GM12801 (cell line): ENCODE measurements around the gene KBTBD4.

Experiments used
- TF ChIP-seq, protein P1 (sequence below): IDR thresholded peaks from one replicate; pipeline ENCODE4 v1.5.1; 2011; ENCODE audit warnings: control low read depth; ENCODE audit not compliant: insufficient read length; ENCODE audit errors: extremely low read depth

KBTBD4 gene

DNA sequence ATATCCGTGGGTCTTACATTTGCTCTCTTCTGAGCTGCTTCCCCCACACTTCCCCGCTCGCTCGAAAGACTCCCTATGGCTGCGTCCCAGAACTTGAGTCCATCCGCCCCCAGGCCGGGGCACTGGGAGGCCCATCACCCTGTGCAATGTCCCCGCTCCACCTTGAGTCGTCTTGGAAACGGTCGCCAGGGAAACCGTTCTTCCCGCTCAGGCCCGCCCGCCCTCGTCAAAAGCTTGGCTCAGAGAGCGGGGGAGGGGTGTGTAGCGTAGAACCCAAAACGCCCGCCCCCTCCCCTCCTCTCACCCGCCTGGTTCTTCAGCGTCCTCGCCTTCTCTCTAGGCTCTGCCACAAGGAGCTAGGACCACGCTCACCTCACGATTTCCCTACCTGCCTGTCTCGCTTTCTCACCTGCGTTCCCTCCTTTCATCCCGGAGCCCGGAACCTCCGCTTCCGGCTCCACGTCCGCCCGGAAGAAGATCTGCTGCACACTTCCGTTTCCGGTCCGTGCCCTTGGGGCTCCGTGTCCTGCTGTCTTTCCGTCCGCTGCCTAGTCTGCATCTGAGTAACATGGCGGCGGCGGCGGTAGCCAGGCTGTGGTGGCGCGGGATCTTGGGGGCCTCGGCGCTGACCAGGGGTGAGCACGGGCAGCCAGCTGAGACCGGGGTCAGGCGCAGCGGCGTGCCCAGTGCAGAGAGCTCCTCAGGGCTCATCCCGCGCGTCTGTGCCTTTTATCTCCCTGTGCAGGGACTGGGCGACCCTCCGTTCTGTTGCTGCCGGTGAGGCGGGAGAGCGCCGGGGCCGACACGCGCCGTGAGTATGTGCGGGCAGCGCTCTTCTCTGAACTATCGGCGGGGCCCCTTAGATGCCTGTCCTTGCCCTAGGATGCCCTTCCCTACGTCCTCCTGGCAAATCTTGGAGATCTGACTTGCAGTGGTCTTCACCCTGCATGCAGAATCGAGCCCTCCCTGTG, at the start of gene KBTBD4, which contains the start of gene NDUFS3:
KBTBD4 (minus strand) TSS at position 447 of the 971 bp plus-strand sequence; CDS start at position 428, 19 bp downstream.
NDUFS3 (plus strand) TSS at position 551 of the 971 bp plus-strand sequence; CDS start at position 569, 18 bp downstream.
- TF ChIP-seq, protein P1, sequence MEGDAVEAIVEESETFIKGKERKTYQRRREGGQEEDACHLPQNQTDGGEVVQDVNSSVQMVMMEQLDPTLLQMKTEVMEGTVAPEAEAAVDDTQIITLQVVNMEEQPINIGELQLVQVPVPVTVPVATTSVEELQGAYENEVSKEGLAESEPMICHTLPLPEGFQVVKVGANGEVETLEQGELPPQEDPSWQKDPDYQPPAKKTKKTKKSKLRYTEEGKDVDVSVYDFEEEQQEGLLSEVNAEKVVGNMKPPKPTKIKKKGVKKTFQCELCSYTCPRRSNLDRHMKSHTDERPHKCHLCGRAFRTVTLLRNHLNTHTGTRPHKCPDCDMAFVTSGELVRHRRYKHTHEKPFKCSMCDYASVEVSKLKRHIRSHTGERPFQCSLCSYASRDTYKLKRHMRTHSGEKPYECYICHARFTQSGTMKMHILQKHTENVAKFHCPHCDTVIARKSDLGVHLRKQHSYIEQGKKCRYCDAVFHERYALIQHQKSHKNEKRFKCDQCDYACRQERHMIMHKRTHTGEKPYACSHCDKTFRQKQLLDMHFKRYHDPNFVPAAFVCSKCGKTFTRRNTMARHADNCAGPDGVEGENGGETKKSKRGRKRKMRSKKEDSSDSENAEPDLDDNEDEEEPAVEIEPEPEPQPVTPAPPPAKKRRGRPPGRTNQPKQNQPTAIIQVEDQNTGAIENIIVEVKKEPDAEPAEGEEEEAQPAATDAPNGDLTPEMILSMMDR = no peak

DNA sequence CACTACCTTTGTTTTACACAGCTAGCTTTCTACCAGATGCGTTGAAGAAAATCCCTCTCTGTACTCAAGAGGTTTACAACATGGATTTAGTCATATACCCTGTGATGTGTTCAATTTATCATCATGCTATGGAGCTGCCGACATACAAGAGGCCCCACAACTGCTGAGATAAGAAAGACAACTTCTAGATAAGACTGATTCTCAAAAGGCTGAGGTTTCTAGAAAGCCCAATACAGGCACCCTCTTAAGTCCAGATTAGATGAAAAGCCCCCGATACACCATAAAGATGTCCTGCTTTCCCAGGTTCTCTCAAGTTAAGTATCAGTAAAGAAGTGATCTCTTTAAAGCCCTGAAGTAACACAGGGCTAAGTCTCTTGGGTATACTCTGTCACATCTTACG, 49.3 kb upstream of the KBTBD4 start:
- TF ChIP-seq, protein P1 = no peak

GRCh38 chr11:47626234-47626633, 47.5 kb upstream of the KBTBD4 start:
- TF ChIP-seq, protein P1 = no peak

DNA sequence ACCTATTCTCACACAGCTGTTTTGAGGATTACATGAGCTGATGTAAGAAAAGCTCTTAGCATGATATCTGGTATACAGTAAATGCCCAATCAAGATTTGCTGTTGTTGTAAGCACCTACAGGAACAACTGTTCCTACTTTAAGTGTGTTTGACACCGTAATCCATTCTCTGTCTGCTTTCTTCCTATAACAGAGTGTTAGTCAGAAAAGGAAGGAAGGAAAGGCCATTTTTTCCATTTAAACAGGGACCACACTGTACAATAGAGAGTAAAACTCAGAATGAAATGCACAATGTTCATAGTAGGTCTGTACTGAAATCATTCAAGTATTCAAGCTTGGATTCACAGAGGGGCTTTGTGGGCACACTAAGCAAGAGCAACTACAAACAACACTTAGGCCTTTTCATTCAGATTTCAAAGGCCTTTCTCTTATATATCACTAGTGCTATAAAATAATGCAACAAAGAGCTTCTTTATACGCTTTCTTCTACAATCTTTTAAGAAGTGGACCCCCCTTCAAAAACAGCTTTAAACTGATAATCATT, 42.1 kb upstream of the KBTBD4 start:
- TF ChIP-seq, protein P1 = no peak

GRCh38 chr11:47617417-47617809, 38.6 kb upstream of the KBTBD4 start:
- TF ChIP-seq, protein P1 = no peak

DNA sequence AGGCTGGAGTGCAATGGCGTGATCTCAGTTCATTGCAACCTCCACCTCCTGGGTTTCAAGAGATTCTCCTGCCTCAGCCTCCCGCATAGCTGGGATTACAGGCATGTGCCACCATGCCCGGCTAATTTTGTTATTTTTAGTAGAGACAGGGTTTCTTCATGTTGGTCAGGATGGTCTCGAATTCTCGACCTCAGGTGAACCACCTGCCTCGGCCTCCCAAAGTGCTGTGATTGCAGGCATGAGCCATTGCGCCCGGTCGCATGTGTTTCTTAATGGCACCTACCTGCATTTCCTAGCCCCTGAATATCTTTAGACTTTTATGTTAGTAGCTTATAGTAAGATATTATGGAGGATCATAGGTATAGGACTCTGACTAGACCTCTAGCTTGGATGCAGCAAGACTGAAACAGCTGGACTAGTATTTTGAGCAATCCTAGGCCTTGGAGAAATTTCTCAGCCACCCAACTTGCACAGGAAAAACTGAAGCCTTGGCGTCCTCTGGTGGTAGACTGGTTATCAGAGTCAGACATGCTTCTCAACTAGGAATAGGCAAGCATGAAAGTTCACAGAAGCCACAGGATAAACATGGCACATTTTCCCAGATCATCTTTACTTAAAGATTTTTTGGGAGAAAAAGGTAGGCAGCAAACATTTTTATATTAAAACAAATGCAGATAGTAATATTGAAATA, 38.1 kb upstream of the KBTBD4 start:
- TF ChIP-seq, protein P1 = no peak

- TF ChIP-seq, protein P1 = no peak
Measured at GRCh38 chr11:47615249-47615648, 36.5 kb upstream of the KBTBD4 start.
